ENCODE measurements around the gene SMC1B.
"Not testable (repeated sequence)": the region's sequence is repeated elsewhere in the genome, so short reads cannot be mapped to it uniquely, and the experiment has no call there.

The SMC1B gene

GRCh38 chr22:45334068-45334467 lies 79.3 kb downstream of the SMC1B start:
- H3K4me3 ChIP-seq (ENCODE audit: low read depth, low read length), result no peak overlapping the region
- TF ChIP-seq CTCF (IDR thresholded peaks at IDR 0.05; ENCODE audit: low read depth, low read length), result no peak
- no peaks in the 10 kb centered on the region for H3K9me3 ChIP-seq (ENCODE audit: severe bottlenecking)
- H3K36me3 ChIP-seq, result peaks cover 37% of the 10 kb centered on the region
- no peak for DNase-seq
- no peaks in the 10 kb centered on the region for H3K27me3 ChIP-seq (ENCODE audit: insufficient read depth, low read depth, severe bottlenecking)
- no peak overlapping the region for H3K27ac ChIP-seq

GRCh38 chr22:45332001-45332400 lies 81.4 kb downstream of the SMC1B start:
- Histone ChIP-seq H3K9me3 (ENCODE audit: severe bottlenecking) (no peaks in the 10 kb centered on the region), H3K4me3 (ENCODE audit: low read depth, low read length) (no peak overlapping the region), H3K36me3 (peaks cover 37% of the 10 kb centered on the region), H3K27ac (no peak overlapping the region), H3K27me3 (ENCODE audit: insufficient read depth, low read depth, severe bottlenecking) (no peaks in the 10 kb centered on the region)
- DNase-seq, result no peak
- no peak for TF ChIP-seq CTCF (IDR thresholded peaks at IDR 0.05; ENCODE audit: low read depth, low read length)

- DNase-seq, result no peak
- Histone ChIP-seq H3K36me3 (peaks cover 37% of the 10 kb centered on the region), H3K27me3 (ENCODE audit: insufficient read depth, low read depth, severe bottlenecking) (no peaks in the 10 kb centered on the region), H3K9me3 (ENCODE audit: severe bottlenecking) (no peaks in the 10 kb centered on the region), H3K27ac (no peak overlapping the region), H3K4me3 (ENCODE audit: low read depth, low read length) (no peak overlapping the region)
- no peak for TF ChIP-seq CTCF (IDR thresholded peaks at IDR 0.05; ENCODE audit: low read depth, low read length)
Observed at GRCh38 chr22:45331486-45331885, 81.9 kb downstream of the SMC1B start.

GRCh38 chr22:45330548-45330947 lies 82.9 kb downstream of the SMC1B start:
- H3K9me3 ChIP-seq (ENCODE audit: severe bottlenecking), result no peaks in the 10 kb centered on the region
- no peak overlapping the region for H3K4me3 ChIP-seq (ENCODE audit: low read depth, low read length)
- no peak for TF ChIP-seq CTCF (IDR thresholded peaks at IDR 0.05; ENCODE audit: low read depth, low read length)
- no peak overlapping the region for H3K27ac ChIP-seq
- no peak for DNase-seq
- peaks cover 40% of the 10 kb centered on the region for H3K36me3 ChIP-seq
- H3K27me3 ChIP-seq (ENCODE audit: insufficient read depth, low read depth, severe bottlenecking), result no peaks in the 10 kb centered on the region

- Histone ChIP-seq H3K9me3 (ENCODE audit: severe bottlenecking) (no peaks in the 10 kb centered on the region), H3K27me3 (ENCODE audit: insufficient read depth, low read depth, severe bottlenecking) (no peaks in the 10 kb centered on the region), H3K27ac (no peak overlapping the region), H3K4me3 (ENCODE audit: low read depth, low read length) (no peak overlapping the region), H3K36me3 (peaks cover 36% of the 10 kb centered on the region)
- DNase-seq, result no peak
- TF ChIP-seq CTCF (IDR thresholded peaks at IDR 0.05; ENCODE audit: low read depth, low read length), result no peak
Observed at GRCh38 chr22:45329530-45329936, 83.9 kb downstream of the SMC1B start.

- no peak for DNase-seq
- no peaks in the 10 kb centered on the region for H3K27me3 ChIP-seq (ENCODE audit: insufficient read depth, low read depth, severe bottlenecking)
- H3K36me3 ChIP-seq, result peaks cover 38% of the 10 kb centered on the region
- no peaks in the 10 kb centered on the region for H3K9me3 ChIP-seq (ENCODE audit: severe bottlenecking)
- H3K4me3 ChIP-seq (ENCODE audit: low read depth, low read length), result no peak overlapping the region
- no peak for TF ChIP-seq CTCF (IDR thresholded peaks at IDR 0.05; ENCODE audit: low read depth, low read length)
- H3K27ac ChIP-seq, result no peak overlapping the region
Observed at GRCh38 chr22:45328822-45329529, 84.4 kb downstream of the SMC1B start.

GRCh38 chr22:45328261-45328660 lies 85.1 kb downstream of the SMC1B start:
- H3K4me3 ChIP-seq (ENCODE audit: low read depth, low read length); H3K27me3 ChIP-seq (ENCODE audit: insufficient read depth, low read depth, severe bottlenecking); H3K9me3 ChIP-seq (ENCODE audit: severe bottlenecking); H3K27ac ChIP-seq; DNase-seq: not testable (repeated sequence)
- H3K36me3 ChIP-seq, result peaks cover 43% of the 10 kb centered on the region
